ENCODE data around the gene RNF227.

Gene RNF227

GRCh38 chr17:7888184-7888920 lies 27.7 kb downstream of the RNF227 start, which contains the start of gene CHD3:
TSS of gene CHD3 (plus strand) at chr17:7888789. CDS start at chr17:7889001, 212 bp downstream.
- TF ChIP-seq, protein P1, sequence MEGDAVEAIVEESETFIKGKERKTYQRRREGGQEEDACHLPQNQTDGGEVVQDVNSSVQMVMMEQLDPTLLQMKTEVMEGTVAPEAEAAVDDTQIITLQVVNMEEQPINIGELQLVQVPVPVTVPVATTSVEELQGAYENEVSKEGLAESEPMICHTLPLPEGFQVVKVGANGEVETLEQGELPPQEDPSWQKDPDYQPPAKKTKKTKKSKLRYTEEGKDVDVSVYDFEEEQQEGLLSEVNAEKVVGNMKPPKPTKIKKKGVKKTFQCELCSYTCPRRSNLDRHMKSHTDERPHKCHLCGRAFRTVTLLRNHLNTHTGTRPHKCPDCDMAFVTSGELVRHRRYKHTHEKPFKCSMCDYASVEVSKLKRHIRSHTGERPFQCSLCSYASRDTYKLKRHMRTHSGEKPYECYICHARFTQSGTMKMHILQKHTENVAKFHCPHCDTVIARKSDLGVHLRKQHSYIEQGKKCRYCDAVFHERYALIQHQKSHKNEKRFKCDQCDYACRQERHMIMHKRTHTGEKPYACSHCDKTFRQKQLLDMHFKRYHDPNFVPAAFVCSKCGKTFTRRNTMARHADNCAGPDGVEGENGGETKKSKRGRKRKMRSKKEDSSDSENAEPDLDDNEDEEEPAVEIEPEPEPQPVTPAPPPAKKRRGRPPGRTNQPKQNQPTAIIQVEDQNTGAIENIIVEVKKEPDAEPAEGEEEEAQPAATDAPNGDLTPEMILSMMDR (conservative IDR thresholded peaks at IDR 0.05; ENCODE audit: low read length) = no peak
- TF ChIP-seq EZH2phosphoT487 (IDR thresholded peaks at IDR 0.05; ENCODE audit: borderline replicate concordance) = no peak
- H3K27me3 ChIP-seq (ENCODE audit: insufficient read depth, low read length, poor library complexity, severe bottlenecking) = no peaks in the 10 kb centered on the region
- peaks cover 72% of the 10 kb centered on the region for H3K79me2 ChIP-seq (ENCODE audit: insufficient read depth, low read length)
- peak within 1 kb of the TSS; percentile 89 for H3K9ac ChIP-seq (ENCODE audit: low read depth, low read length, poor library complexity, severe bottlenecking)
- peaks cover 35% of the 10 kb centered on the region; the same call in 1 of the 2 replicates for H3K36me3 ChIP-seq (ENCODE audit: insufficient read depth, low read length)
- no peaks in the 10 kb centered on the region for H3K9me2 ChIP-seq (replicated peaks; ENCODE audit: low read depth, low read length)
- H3K4me2 ChIP-seq (ENCODE audit: low read depth, low read length, poor library complexity, severe bottlenecking) = peak within 1 kb of the TSS; percentile 96
- H3K4me1 ChIP-seq (ENCODE audit: insufficient read depth, low read length, poor library complexity, severe bottlenecking) = peaks cover 28% of the 10 kb centered on the region
- no peaks in the 10 kb centered on the region for H3K9me3 ChIP-seq (ENCODE audit: insufficient read depth, low read depth, low read length)
- peaks cover 12% of the 10 kb centered on the region for H3F3A ChIP-seq (ENCODE audit: low read depth)
- H3K4me3 ChIP-seq (ENCODE audit: low read length, poor library complexity, severe bottlenecking) = peak within 1 kb of the TSS; percentile 89
- H4K20me1 ChIP-seq (ENCODE audit: insufficient read depth, low read length, poor library complexity, severe bottlenecking) = peaks cover 33% of the 10 kb centered on the region
- no peak within 1 kb of the TSS for H2AFZ ChIP-seq (ENCODE audit: low read length)

DNA sequence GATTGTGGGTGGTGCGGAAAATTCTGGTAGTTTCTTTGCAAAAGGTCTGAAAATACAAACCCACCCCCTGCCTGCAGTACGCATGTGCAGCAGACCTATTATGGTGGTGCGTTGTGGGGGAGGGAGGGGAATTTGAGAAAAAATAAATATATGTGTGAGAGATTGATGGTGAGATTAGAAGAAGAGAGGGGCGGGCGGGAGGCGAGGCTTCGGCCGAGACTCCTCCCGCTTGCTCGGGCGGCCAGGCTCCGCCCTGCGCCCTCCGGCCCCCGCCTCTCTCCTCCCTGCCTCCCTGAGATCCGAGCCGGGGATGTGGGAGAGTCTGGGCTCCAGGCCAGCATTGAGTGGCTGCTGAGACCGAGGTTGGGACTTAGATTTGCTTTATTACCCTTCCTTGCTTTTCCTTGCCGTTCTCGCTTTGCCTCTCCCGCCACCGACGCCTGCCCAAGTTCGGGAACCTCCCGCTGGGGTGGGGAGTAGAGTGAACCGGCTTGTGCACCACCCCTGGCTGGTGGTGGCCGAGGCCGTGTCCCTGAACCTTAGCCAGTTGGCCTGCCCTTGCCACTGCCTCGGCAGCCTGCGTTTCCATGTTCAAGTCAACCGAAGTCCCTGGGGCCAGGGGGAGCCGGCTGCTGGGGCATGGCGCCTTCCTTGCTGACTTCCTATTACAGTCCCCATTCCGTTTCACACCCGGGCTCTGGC lies 28.5 kb downstream of the RNF227 start:
- Histone ChIP-seq H2AFZ (ENCODE audit: low read length) (no peak overlapping the region), H3K36me3 (ENCODE audit: insufficient read depth, low read length) (peaks cover 30% of the 10 kb centered on the region; the same call in 1 of the 2 replicates), H3K9me2 (replicated peaks; ENCODE audit: low read depth, low read length) (no peaks in the 10 kb centered on the region)

DNA sequence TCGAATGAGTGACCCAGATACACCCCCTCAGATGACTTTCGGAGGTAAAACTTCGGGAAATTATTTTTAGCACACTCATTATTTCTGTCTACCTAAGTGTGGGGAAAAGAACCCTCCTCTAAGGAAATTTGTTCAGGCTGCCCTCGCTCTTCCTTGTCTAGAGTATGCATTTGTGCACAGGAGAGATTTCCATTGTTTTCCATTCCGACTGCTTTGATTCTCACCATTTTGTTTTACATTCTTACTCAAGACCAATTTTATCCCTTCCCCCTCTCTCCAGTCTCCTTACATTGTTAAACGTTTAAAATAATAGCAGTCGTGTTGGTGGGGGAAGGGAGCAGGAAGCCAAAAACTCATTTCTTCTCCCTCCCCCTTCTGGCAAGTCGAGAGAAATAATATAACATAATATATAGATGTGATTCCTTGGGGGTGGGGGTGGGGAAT lies 29.0 kb downstream of the RNF227 start:
- H3F3A ChIP-seq (ENCODE audit: low read depth) = peaks cover 12% of the 10 kb centered on the region
- H3K9ac ChIP-seq (ENCODE audit: low read depth, low read length, poor library complexity, severe bottlenecking) = peak overlapping the region; percentile 98
- H3K4me2 ChIP-seq (ENCODE audit: low read depth, low read length, poor library complexity, severe bottlenecking) = peak overlapping the region; percentile 97
- H3K27me3 ChIP-seq (ENCODE audit: insufficient read depth, low read length, poor library complexity, severe bottlenecking) = no peaks in the 10 kb centered on the region
- no peaks in the 10 kb centered on the region for H3K9me3 ChIP-seq (ENCODE audit: insufficient read depth, low read depth, low read length)
- H3K36me3 ChIP-seq (ENCODE audit: insufficient read depth, low read length) = peaks cover 28% of the 10 kb centered on the region; the same call in 1 of the 2 replicates
- H3K9me2 ChIP-seq (replicated peaks; ENCODE audit: low read depth, low read length) = no peaks in the 10 kb centered on the region
- peaks cover 83% of the 10 kb centered on the region for H3K79me2 ChIP-seq (ENCODE audit: insufficient read depth, low read length)
- no peak overlapping the region for H2AFZ ChIP-seq (ENCODE audit: low read length)
- no peak for TF ChIP-seq EZH2phosphoT487 (IDR thresholded peaks at IDR 0.05; ENCODE audit: borderline replicate concordance)
- TF ChIP-seq, protein P1 (conservative IDR thresholded peaks at IDR 0.05; ENCODE audit: low read length) = no peak; the same call in 1 of the 2 replicates
- H4K20me1 ChIP-seq (ENCODE audit: insufficient read depth, low read length, poor library complexity, severe bottlenecking) = peaks cover 33% of the 10 kb centered on the region
- H3K4me3 ChIP-seq (ENCODE audit: low read length, poor library complexity, severe bottlenecking) = peak overlapping the region; percentile 89
- peaks cover 41% of the 10 kb centered on the region for H3K4me1 ChIP-seq (ENCODE audit: insufficient read depth, low read length, poor library complexity, severe bottlenecking)

More for the DNA sequence above, 28.5 kb downstream of the RNF227 start:
- H4K20me1 ChIP-seq (ENCODE audit: insufficient read depth, low read length, poor library complexity, severe bottlenecking) = peaks cover 33% of the 10 kb centered on the region
- H3K27me3 ChIP-seq (ENCODE audit: insufficient read depth, low read length, poor library complexity, severe bottlenecking) = no peaks in the 10 kb centered on the region
- no peaks in the 10 kb centered on the region for H3K9me3 ChIP-seq (ENCODE audit: insufficient read depth, low read depth, low read length)
- peaks cover 12% of the 10 kb centered on the region for H3F3A ChIP-seq (ENCODE audit: low read depth)
- peaks cover 35% of the 10 kb centered on the region for H3K4me1 ChIP-seq (ENCODE audit: insufficient read depth, low read length, poor library complexity, severe bottlenecking)
- peaks cover 79% of the 10 kb centered on the region for H3K79me2 ChIP-seq (ENCODE audit: insufficient read depth, low read length)
- peak overlapping the region; percentile 98 for H3K9ac ChIP-seq (ENCODE audit: low read depth, low read length, poor library complexity, severe bottlenecking)
- peak overlapping the region; percentile 89 for H3K4me3 ChIP-seq (ENCODE audit: low read length, poor library complexity, severe bottlenecking)
- no peak for TF ChIP-seq EZH2phosphoT487 (IDR thresholded peaks at IDR 0.05; ENCODE audit: borderline replicate concordance)
- TF ChIP-seq, protein P1 (conservative IDR thresholded peaks at IDR 0.05; ENCODE audit: low read length) = no peak
- peak overlapping the region; percentile 97 for H3K4me2 ChIP-seq (ENCODE audit: low read depth, low read length, poor library complexity, severe bottlenecking)
